ENCODE measurements around the gene MARK3.

- TF ChIP-seq SP1 (IDR thresholded peaks at IDR 0.05): no peak
- TF ChIP-seq ELF4 (IDR thresholded peaks at IDR 0.05): no peak
- TF ChIP-seq BHLHE40 (IDR thresholded peaks at IDR 0.05; ENCODE audit: borderline replicate concordance): no peak
- TF ChIP-seq L3MBTL2 (conservative IDR thresholded peaks at IDR 0.05): no peak
- no peak for TF ChIP-seq NFRKB (IDR thresholded peaks at IDR 0.05)
- no peak for TF ChIP-seq TARDBP (IDR thresholded peaks at IDR 0.05)
- TF ChIP-seq PKNOX1 (IDR thresholded peaks at IDR 0.05): no peak
- TF ChIP-seq SUZ12 (IDR thresholded peaks at IDR 0.05): no peak
- TF ChIP-seq HDGF (IDR thresholded peaks at IDR 0.05; ENCODE audit: borderline replicate concordance): peak; percentile 77; the same call in 1 of the 2 replicates
- TF ChIP-seq FOXM1 (IDR thresholded peaks at IDR 0.05; ENCODE audit: borderline replicate concordance): no peak
- no peak for TF ChIP-seq CTBP1 (IDR thresholded peaks at IDR 0.05; ENCODE audit: borderline replicate concordance)
- no peak for TF ChIP-seq LEF1 (IDR thresholded peaks at IDR 0.05; ENCODE audit: borderline replicate concordance)
- no peak for TF ChIP-seq FOXK2 (IDR thresholded peaks at IDR 0.05)
- no peak for TF ChIP-seq ZNF384 (IDR thresholded peaks at IDR 0.05)
These were observed 161.6 kb downstream of the MARK3 start for GRCh38 chr14:103546652-103547454.

All from HEK293T (cell line).